PC-3 (cell line): ENCODE results near the gene CNDP1.

ENCODE experiments used
- EZH2 ChIP-seq: fragments of 300-600 bp; sonication (generic); IDR thresholded peaks from one replicate; pipeline ENCODE4 v1.6.1; 2017; ENCODE audit warnings: antibody characterized with exemption, mild to moderate bottlenecking, low read length; ENCODE audit not compliant: unreplicated experiment
- EZH2phosphoT487 ChIP-seq: fragments of 300-600 bp; sonication (generic); IDR thresholded peaks from 2 replicates; pipeline ENCODE4 v1.6.1; 2018; ENCODE audit warnings: mild to moderate bottlenecking, antibody characterized with exemption, low read length, borderline replicate concordance
- TF ChIP-seq, protein P1 (sequence below): fragments of 300-600 bp; sonication (generic); conservative IDR thresholded peaks from 2 replicates; pipeline ENCODE4 v1.5.1; 2017; ENCODE audit warnings: antibody characterized with exemption, low read depth, mild to moderate bottlenecking, low read length

GRCh38 chr18:74595431-74595830 is 61.1 kb downstream of the CNDP1 start:
- TF ChIP-seq EZH2phosphoT487 (no peak), EZH2 (no peak)
- TF ChIP-seq, protein P1, sequence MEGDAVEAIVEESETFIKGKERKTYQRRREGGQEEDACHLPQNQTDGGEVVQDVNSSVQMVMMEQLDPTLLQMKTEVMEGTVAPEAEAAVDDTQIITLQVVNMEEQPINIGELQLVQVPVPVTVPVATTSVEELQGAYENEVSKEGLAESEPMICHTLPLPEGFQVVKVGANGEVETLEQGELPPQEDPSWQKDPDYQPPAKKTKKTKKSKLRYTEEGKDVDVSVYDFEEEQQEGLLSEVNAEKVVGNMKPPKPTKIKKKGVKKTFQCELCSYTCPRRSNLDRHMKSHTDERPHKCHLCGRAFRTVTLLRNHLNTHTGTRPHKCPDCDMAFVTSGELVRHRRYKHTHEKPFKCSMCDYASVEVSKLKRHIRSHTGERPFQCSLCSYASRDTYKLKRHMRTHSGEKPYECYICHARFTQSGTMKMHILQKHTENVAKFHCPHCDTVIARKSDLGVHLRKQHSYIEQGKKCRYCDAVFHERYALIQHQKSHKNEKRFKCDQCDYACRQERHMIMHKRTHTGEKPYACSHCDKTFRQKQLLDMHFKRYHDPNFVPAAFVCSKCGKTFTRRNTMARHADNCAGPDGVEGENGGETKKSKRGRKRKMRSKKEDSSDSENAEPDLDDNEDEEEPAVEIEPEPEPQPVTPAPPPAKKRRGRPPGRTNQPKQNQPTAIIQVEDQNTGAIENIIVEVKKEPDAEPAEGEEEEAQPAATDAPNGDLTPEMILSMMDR, result no peak
